Measurements from ENCODE around the gene CLEC4F.

DNA sequence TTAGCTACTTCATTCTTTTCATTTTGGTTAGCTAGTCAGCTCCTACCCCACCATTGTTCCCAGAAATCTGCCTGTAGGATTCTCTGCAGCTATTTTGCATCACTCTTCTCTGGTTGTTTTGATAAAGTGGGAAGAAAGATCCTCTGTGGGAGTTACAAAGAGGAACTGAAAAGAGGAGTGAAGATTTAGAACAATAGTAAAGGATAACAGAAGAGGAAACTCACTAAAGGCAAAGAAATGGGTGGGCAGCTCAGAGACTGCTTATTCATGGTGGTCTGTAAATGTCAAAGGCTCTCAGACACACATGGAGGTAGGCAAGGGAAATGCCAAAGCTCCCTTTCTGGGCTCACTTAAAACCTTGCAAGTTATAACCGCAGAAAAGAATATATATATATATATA lies 32.4 kb upstream of the CLEC4F start:
- no peak for TF ChIP-seq EZH2 (IDR thresholded peaks at IDR 0.05; ENCODE audit: borderline replicate concordance, insufficient read depth, low read depth, low read length, poor library complexity, severe bottlenecking)
- TF ChIP-seq, protein P1, sequence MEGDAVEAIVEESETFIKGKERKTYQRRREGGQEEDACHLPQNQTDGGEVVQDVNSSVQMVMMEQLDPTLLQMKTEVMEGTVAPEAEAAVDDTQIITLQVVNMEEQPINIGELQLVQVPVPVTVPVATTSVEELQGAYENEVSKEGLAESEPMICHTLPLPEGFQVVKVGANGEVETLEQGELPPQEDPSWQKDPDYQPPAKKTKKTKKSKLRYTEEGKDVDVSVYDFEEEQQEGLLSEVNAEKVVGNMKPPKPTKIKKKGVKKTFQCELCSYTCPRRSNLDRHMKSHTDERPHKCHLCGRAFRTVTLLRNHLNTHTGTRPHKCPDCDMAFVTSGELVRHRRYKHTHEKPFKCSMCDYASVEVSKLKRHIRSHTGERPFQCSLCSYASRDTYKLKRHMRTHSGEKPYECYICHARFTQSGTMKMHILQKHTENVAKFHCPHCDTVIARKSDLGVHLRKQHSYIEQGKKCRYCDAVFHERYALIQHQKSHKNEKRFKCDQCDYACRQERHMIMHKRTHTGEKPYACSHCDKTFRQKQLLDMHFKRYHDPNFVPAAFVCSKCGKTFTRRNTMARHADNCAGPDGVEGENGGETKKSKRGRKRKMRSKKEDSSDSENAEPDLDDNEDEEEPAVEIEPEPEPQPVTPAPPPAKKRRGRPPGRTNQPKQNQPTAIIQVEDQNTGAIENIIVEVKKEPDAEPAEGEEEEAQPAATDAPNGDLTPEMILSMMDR (IDR thresholded peaks at IDR 0.05), result no peak

All from B cell (primary cell).